K562 (cell line): ENCODE results near the gene PLAC9. TPM values are rescaled to one million over a fixed set of nuclear protein-coding genes. Genes with fewer than 3 reads are reported as not detected.

Experiments
- DACH1 ChIP-seq: fragments of 450-650 bp; IDR thresholded peaks from 2 replicates; pipeline ENCODE4 v1.6.1; 2018; ENCODE audit not compliant: partially characterized antibody
- KDM4B ChIP-seq, 2 experiments: fragments of 450-650 bp in 1 of 2; sonication (generic) in 1 of 2; IDR thresholded peaks; 2 replicates each; pipeline ENCODE4 v1.6.1; 2016 to 2017; ENCODE audit warnings: borderline replicate concordance in 2 of 2, antibody characterized with exemption in 1 of 2, low read depth in 1 of 2, mild to moderate bottlenecking in 1 of 2
- MAFK ChIP-seq: IDR thresholded peaks from 2 replicates; pipeline ENCODE4 v1.6.1; 2011; ENCODE audit warnings: low read length, improper control_type of control experiment
- NCOA6 ChIP-seq: fragments of 450-650 bp; IDR thresholded peaks from 2 replicates; pipeline ENCODE4 v1.6.1; 2017; ENCODE audit warnings: mild to moderate bottlenecking
- RBM39 ChIP-seq: fragments of 200-400 bp; formaldehyde crosslinking; optimal IDR thresholded peaks from 2 replicates; pipeline ENCODE3; 2018; ENCODE audit warnings: low read depth, low read length
- TCF7 ChIP-seq: sonication (generic); IDR thresholded peaks from 2 replicates; pipeline ENCODE4 v1.6.1; 2016; ENCODE audit warnings: antibody characterized with exemption, borderline replicate concordance
- ZNF174 ChIP-seq: fragments of 250-450 bp; sonication (Bioruptor Pico); IDR thresholded peaks from 2 replicates; pipeline ENCODE4 v1.4.0; 2020; ENCODE audit warnings: mild to moderate bottlenecking
- ZNF584 ChIP-seq: fragments of 200-800 bp; sonication (Bioruptor generic); IDR thresholded peaks from 2 replicates; pipeline ENCODE4 v1.6.1; 2016; ENCODE audit warnings: low read depth, mild to moderate bottlenecking, missing genetic modification characterization, missing compliant biosample characterization
- polyA plus RNA-seq, 8 experiments: library from polyadenylated mRNA; depleted of rRNA in 4 of 8; stranded (reverse) in 5 of 8; unstranded in 3 of 8; fragments of >200 nt; fragmentation: Nextera tagmentation in 2 of 8; fragmentation: Illumina TruSeq in 1 of 8; extraction: Ambion mirVana in 2 of 8; extraction: Trizol in 1 of 8; gene quantifications; 2 replicates each; pipeline versions ENCODE4 v1.2.1 to v1.2.3, GENCODE V29; 2011 to 2014; ENCODE audit warnings: inconsistent platforms in 1 of 8, missing spikeins in 1 of 8
- total RNA-seq, 7 experiments: library from RNA; depleted of rRNA in 6 of 7; stranded (reverse); fragments of >200 nt in 6 of 7; fragmentation: Illumina TruSeq in 2 of 7; extraction: Trizol in 2 of 7; gene quantifications; 2 replicates each; pipeline versions ENCODE4 v1.2.1 to v1.2.3, GENCODE V29; 2011 to 2021; ENCODE audit warnings: low replicate concordance in 1 of 7
- TF ChIP-seq, protein P1 (sequence below), 2 experiments: fragments of 450-650 bp; IDR thresholded peaks; 2 replicates each; pipeline ENCODE4 v1.6.1; 2016; ENCODE audit warnings: mild to moderate bottlenecking in 2 of 2, borderline replicate concordance in 1 of 2, low read depth in 1 of 2, moderate library complexity in 1 of 2
- TF ChIP-seq, protein P2 (sequence below): IDR thresholded peaks from 2 replicates; pipeline ENCODE4 v1.6.1; 2011; ENCODE audit not compliant: insufficient read length; ENCODE audit errors: extremely low read depth
- TF ChIP-seq, protein P3 (sequence below): fragments of 450-650 bp; IDR thresholded peaks from 2 replicates; pipeline ENCODE4 v1.6.1; 2018; ENCODE audit not compliant: partially characterized antibody
- TF ChIP-seq, protein P4 (sequence below): fragments of 450-650 bp; formaldehyde crosslinking; IDR thresholded peaks from 2 replicates; pipeline ENCODE4 v1.4.0; 2020; ENCODE audit warnings: mild to moderate bottlenecking, moderate library complexity

Gene PLAC9
- total and polyA plus RNA-seq, 9 of the 15 experiments (the other 6 are each of a cell fraction or from before 2014, with no cell fraction given), result not detected

DNA sequence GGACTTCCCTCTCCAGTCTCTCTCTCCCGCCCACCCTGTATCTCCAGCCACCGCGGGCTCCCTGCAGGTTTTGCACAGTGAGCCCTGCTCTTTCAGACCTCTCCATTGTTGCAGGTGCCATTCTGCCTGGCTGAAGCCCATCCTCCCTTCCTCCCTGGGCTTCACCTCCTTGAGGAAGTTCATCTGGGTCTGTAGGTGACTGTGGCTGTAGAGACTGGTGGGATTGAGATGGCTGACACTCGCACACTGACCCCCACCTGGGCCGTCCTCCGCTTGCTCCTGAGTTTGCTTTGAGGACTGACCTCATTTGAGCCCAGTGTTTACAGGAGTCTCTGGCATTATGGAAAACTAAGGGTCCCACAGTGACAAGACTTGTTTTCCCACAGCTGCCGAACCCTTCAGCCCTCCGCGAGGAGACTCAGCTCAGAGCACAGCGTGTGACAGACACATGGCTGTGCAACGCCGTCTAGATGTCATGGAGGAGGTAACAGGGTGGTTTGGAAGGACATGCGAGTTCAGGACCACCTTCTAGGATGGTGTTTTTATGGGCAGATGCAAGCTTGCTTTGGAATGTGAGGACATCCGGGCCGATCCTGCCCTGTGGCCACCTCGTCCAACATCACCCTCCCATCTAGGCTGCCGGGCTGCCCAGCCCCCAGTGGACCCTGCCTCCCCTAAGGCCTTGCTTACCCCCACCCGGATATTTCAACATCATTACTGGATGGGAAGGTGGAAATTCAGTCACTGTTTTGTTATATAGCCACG, 9.3 kb downstream of the PLAC9 start (continued):
- TF ChIP-seq, protein P1, sequence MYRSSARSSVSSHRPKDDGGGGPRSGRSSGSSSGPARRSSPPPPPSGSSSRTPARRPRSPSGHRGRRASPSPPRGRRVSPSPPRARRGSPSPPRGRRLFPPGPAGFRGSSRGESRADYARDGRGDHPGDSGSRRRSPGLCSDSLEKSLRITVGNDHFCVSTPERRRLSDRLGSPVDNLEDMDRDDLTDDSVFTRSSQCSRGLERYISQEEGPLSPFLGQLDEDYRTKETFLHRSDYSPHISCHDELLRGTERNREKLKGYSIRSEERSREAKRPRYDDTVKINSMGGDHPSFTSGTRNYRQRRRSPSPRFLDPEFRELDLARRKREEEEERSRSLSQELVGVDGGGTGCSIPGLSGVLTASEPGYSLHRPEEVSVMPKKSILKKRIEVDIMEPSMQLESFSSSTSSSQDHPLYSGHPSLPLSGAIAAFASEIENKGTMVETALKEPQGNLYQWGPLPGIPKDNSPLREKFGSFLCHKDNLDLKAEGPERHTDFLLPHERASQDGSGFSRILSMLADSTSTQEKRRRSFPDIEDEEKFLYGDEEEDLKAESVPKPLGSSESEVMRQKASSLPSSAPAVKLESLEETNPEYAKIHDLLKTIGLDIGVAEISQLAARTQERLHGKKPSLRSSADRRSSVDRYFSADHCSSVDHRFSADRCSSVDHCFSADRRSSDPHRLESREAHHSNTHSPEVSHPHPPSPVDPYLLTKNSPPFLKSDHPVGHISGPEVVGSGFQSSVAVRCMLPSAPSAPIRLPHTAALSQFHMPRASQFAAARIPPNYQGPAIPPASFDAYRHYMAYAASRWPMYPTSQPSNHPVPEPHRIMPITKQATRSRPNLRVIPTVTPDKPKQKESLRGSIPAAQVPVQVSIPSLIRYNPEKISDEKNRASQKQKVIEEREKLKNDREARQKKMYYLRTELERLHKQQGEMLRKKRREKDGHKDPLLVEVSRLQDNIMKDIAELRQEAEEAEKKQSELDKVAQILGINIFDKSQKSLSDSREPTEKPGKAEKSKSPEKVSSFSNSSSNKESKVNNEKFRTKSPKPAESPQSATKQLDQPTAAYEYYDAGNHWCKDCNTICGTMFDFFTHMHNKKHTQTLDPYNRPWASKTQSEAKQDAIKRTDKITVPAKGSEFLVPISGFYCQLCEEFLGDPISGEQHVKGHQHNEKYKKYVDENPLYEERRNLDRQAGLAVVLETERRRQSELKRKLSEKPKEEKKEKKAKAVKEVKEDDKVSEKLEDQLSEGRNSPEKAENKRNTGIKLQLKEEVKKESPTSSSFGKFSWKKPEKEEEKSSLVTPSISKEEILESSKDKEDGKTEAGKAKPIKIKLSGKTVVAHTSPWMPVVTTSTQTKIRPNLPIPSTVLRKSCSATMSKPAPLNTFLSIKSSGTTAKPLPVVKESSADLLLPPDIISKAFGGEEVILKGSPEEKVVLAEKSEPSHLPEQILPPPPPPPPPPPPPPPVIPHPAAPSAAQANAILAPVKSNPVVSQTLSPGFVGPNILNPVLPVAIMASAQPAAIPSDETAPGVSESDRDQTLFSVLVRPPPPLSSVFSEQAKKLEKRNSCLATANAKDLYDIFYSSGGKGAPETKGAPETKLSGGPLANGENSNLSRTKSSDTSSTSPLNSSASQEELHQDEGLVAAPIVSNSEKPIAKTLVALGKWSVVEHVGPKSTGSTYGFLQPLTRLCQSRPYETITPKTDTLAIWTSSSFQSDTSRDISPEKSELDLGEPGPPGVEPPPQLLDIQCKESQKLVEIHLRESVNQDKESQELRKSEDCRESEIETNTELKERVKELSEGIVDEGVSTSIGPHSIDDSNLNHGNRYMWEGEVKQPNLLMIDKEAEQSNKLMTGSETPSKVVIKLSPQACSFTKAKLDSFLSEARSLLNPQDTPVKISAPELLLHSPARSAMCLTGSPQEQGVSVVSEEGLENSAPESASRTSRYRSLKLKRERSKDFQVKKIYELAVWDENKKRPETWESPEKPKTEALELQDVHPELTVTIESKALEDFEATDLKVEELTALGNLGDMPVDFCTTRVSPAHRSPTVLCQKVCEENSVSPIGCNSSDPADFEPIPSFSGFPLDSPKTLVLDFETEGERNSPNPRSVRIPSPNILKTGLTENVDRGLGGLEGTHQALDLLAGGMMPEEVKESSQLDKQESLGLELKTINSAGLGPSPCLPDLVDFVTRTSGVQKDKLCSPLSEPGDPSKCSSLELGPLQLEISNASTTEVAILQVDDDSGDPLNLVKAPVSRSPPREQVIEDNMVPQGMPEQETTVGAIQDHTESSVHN (IDR thresholded peaks at IDR 0.05; ENCODE audit: borderline replicate concordance in 1 of 2, low read depth in 1 of 2), result no peak
- TF ChIP-seq NCOA6 (no peak), DACH1 (no peak), ZNF174 (CRISPR knock-in tag) (no peak), RBM39 (no peak), TCF7 (no peak), MAFK (no peak), ZNF584 (CRISPR knock-in tag) (no peak), KDM4B (IDR thresholded peaks at IDR 0.05; ENCODE audit: borderline replicate concordance in 2 of 2, low read depth in 1 of 2) (no peak)
- TF ChIP-seq, protein P2, sequence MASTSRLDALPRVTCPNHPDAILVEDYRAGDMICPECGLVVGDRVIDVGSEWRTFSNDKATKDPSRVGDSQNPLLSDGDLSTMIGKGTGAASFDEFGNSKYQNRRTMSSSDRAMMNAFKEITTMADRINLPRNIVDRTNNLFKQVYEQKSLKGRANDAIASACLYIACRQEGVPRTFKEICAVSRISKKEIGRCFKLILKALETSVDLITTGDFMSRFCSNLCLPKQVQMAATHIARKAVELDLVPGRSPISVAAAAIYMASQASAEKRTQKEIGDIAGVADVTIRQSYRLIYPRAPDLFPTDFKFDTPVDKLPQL, result no peak
- TF ChIP-seq, protein P3, sequence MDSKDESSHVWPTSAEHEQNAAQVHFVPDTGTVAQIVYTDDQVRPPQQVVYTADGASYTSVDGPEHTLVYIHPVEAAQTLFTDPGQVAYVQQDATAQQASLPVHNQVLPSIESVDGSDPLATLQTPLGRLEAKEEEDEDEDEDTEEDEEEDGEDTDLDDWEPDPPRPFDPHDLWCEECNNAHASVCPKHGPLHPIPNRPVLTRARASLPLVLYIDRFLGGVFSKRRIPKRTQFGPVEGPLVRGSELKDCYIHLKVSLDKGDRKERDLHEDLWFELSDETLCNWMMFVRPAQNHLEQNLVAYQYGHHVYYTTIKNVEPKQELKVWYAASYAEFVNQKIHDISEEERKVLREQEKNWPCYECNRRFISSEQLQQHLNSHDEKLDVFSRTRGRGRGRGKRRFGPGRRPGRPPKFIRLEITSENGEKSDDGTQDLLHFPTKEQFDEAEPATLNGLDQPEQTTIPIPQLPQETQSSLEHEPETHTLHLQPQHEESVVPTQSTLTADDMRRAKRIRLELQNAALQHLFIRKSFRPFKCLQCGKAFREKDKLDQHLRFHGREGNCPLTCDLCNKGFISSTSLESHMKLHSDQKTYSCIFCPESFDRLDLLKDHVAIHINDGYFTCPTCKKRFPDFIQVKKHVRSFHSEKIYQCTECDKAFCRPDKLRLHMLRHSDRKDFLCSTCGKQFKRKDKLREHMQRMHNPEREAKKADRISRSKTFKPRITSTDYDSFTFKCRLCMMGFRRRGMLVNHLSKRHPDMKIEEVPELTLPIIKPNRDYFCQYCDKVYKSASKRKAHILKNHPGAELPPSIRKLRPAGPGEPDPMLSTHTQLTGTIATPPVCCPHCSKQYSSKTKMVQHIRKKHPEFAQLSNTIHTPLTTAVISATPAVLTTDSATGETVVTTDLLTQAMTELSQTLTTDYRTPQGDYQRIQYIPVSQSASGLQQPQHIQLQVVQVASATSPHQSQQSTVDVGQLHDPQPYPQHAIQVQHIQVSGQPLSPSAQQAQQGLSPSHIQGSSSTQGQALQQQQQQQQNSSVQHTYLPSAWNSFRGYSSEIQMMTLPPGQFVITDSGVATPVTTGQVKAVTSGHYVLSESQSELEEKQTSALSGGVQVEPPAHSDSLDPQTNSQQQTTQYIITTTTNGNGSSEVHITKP, result no peak
- TF ChIP-seq, protein P4, sequence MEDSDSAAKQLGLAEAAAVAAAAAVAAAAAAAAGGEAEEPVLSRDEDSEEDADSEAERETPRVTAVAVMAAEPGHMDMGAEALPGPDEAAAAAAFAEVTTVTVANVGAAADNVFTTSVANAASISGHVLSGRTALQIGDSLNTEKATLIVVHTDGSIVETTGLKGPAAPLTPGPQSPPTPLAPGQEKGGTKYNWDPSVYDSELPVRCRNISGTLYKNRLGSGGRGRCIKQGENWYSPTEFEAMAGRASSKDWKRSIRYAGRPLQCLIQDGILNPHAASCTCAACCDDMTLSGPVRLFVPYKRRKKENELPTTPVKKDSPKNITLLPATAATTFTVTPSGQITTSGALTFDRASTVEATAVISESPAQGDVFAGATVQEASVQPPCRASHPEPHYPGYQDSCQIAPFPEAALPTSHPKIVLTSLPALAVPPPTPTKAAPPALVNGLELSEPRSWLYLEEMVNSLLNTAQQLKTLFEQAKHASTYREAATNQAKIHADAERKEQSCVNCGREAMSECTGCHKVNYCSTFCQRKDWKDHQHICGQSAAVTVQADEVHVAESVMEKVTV (CRISPR knock-in tag), result no peak
